ENCODE data around the gene SLC35C1.

GRCh38 chr11:45811109-45811435, 6.1 kb downstream of the SLC35C1 start:
- TF ChIP-seq CTCF (IDR thresholded peaks at IDR 0.05) (no peak), POLR2A (IDR thresholded peaks at IDR 0.05) (no peak)
